ENCODE measurements around the gene CD2AP.

CD2AP gene

DNA sequence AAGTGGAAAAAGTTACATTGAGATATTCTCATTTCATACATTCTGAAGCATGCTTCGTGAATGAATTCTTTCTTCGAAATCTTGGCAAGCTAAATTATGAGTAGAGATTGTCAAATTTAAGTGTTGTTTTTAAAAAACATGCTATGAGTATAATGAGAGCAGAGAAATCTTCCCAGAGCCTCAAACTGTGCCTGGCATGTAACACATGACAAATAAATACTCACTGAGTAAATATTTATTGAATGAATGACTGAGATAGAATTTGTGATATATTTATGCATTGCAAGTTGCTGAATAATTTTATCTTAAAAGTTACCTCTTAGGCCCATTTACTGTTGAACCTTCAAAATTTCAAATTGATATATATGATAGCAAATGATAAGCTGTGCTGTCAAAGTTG lies 24.7 kb upstream of the CD2AP start:
- no peak for DNase-seq (ENCODE audit: low spot score)
- TF ChIP-seq, protein P1, sequence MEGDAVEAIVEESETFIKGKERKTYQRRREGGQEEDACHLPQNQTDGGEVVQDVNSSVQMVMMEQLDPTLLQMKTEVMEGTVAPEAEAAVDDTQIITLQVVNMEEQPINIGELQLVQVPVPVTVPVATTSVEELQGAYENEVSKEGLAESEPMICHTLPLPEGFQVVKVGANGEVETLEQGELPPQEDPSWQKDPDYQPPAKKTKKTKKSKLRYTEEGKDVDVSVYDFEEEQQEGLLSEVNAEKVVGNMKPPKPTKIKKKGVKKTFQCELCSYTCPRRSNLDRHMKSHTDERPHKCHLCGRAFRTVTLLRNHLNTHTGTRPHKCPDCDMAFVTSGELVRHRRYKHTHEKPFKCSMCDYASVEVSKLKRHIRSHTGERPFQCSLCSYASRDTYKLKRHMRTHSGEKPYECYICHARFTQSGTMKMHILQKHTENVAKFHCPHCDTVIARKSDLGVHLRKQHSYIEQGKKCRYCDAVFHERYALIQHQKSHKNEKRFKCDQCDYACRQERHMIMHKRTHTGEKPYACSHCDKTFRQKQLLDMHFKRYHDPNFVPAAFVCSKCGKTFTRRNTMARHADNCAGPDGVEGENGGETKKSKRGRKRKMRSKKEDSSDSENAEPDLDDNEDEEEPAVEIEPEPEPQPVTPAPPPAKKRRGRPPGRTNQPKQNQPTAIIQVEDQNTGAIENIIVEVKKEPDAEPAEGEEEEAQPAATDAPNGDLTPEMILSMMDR (IDR thresholded peaks at IDR 0.05; ENCODE audit: extremely low read depth, missing control alignments), result no peak

DNA sequence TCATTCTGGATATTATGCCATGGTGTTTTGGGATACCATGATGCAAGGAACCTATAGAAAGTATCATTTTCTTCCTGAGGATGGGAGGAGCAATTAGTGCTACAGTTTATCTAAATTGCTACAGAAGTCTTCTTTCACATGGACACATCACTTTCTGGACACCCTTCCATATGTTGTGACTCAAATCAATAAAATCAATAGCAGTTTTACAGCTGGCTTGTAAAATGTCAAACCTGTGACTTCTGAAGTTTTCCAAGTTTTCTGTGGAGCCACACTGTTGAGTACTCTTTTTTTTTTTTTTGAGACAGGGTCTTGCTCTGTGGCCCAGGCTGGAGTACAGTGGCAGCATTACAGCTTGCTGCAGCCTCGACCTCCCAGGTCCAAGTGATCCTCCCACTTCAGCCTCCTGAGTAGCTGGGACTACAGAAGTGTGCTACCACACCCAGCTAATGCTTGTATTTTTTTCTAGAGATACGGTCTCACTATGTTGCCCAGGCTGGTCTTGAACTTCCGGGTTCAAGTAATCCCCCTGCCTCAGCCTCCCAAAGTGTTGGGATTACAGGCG lies 24.1 kb upstream of the CD2AP start:
- TF ChIP-seq, protein P1 (IDR thresholded peaks at IDR 0.05; ENCODE audit: extremely low read depth, missing control alignments), result no peak
- DNase-seq (ENCODE audit: low spot score), result no peak

DNA sequence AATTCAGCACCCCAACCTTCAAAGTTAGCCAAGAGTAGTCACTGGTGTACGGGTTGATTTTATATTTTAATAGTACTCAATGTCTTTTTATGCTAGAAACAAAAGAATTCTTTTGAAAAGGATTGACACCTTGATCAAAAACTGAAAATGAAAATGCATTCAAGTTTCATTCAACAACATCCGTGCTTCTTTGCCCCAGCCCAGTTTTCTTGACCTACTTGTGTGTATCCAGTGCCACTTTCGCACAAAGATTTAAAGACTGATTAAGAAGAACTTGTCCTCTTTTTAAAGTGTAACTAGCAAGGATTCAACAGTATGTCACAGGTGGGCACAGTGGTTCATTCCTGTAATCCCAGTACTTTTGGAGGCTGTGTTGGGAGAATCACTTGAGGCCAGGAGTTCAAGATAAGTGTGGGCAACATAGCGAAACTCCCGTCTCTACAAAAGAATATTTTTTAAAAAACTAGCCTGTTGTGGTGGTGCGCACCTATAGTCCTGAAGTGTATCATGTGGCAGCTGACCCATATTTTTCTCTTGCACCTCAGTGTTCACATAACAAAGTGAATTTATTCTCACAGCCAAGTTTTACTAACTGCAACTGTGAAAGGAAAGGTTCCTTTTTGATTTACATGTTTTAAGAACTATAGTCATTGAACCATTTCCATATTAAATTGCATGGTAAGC lies 22.7 kb upstream of the CD2AP start:
- TF ChIP-seq, protein P1 (IDR thresholded peaks at IDR 0.05; ENCODE audit: extremely low read depth, missing control alignments), result no peak
- DNase-seq (ENCODE audit: low spot score), result no peak

DNA sequence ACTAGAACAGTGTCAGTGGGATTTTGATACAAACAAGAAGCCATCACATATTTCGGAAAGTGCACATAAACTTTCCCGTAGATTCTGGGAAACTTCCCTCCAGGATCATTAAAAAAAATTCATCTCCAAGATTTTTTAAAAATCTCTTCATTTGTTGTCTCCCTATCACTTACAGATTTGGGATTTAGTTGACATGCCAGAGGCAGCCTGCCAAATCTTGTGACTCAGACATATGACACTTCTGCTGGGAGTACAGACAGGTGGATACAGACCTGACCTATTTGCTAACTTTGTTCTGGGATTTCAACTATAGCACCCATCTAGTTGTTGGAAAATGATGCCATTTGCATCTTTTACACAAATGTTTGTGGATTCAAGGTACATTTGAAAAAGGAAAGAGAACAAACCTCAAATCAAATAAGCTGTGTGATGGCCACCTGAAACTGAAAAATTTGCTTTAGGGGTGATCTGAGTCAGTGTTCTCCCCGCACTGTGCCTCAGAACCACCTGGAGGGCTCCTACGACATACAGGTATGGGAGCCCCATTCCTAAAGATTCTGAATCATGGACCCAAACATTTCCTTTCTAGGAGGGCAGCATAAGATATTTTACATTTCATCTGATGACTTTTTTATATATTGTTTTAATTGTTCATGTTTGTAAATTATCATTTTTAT lies 21.9 kb upstream of the CD2AP start:
- TF ChIP-seq, protein P1 (IDR thresholded peaks at IDR 0.05; ENCODE audit: extremely low read depth, missing control alignments), result no peak
- no peak for DNase-seq (ENCODE audit: low spot score)

DNA sequence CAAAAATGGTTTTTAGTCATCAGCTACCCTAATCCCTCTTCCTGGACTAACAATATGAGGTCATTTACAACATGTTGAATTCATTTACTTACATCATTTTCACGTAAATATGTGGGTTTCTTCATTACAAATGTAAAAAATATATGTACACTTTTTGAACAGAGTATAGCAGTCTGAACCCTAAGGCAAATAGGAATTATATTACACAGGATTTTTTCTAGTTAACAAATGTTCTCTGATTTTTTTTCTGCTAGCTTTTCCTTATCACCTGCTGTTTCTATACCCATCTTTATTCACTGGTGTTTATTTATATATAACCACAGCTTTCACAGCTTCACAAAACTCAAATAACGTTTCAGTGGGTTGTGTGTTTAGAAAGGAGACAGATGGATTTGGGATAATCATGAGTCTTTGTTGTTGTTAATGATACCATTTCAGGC lies 21.0 kb upstream of the CD2AP start:
- no peak for DNase-seq (ENCODE audit: low spot score)

DNA sequence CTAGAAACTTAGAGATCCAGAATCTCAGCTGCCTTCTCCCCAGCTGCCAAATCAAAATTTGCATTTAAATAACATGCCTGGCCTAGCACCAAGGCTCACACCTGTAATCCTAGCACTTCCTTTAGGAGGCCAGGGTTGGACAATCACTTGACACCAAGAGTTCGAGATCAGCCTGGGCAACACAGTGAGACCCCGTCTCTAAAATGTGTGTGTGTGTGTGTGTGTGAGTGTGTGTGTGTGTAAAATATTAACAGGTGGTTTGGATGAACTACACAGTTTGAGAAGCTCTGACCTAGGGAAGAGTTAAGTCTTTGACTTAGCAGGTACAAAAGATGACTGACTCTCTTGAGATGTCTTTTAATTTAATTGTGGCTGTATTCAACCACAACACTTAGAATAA lies 20.2 kb upstream of the CD2AP start:
- no peak for DNase-seq (ENCODE audit: low spot score)
- TF ChIP-seq, protein P1 (IDR thresholded peaks at IDR 0.05; ENCODE audit: extremely low read depth, missing control alignments), result no peak

More for the DNA sequence above, 21.0 kb upstream of the CD2AP start:
- TF ChIP-seq, protein P1 (IDR thresholded peaks at IDR 0.05; ENCODE audit: extremely low read depth, missing control alignments), result no peak

DNA sequence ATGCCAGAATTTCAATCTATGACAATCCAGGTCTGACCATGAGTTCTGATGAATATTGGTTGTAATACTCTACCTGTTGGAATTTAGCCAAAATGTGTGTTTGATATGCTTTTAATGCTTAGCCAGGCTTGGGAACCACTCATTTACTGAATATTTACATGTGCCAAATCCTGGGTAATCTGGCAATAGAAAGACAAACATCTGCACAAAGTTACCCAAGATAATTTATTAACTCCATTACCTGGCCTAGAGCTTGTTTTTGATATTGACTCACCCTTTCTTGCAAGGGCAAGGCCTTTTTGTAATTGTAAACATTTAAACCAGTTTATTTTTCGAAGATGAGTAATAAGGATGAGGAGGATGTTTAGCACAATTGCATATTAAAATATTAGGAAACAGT lies 13.5 kb upstream of the CD2AP start:
- no peak for DNase-seq (ENCODE audit: low spot score)

More for the DNA sequence above, 13.5 kb upstream of the CD2AP start:
- TF ChIP-seq, protein P1 (IDR thresholded peaks at IDR 0.05; ENCODE audit: extremely low read depth, missing control alignments), result no peak
